Activated T-cell treated with anti-CD3 and anti-CD28 coated beads, Interleukin-2, amount 50 U/mL, for 4 hours (primary cell): ENCODE results near the gene UBE4B. TPM values are rescaled to one million over a fixed set of nuclear protein-coding genes. Genes with fewer than 3 reads are reported as not detected.
"Not testable (repeated sequence)": the region's sequence is repeated elsewhere in the genome, so short reads cannot be mapped to it uniquely, and the experiment has no call there.

Experiments
- ATAC-seq, 2 donors: fragments of 200-7000 bp; cut with Tn5 transposase; one replicate each; pipeline ENCODE4 v1.10.0; 2021
- DNase-seq: peaks from one replicate; pipeline ENCODE4 v3.0.0-alpha.2; 2020
- H3K27me3 Mint-ChIP-seq: one replicate; pipeline ENCODE4 v1.8.0; 2021; ENCODE audit warnings: low read depth, mixed read lengths
- H3K36me3 Mint-ChIP-seq: one replicate; pipeline ENCODE4 v1.8.0; 2022; ENCODE audit warnings: mixed read lengths; ENCODE audit not compliant: insufficient read depth
- H3K4me1 Mint-ChIP-seq: one replicate; pipeline ENCODE4 v1.8.0; 2021; ENCODE audit warnings: low read depth, mixed read lengths
- H3K4me3 Mint-ChIP-seq: one replicate; pipeline ENCODE4 v1.8.0; 2021; ENCODE audit warnings: mild to moderate bottlenecking, moderate library complexity, mixed read lengths
- H3K9me3 Mint-ChIP-seq: one replicate; pipeline ENCODE4 v1.8.0; 2021; ENCODE audit warnings: mixed read lengths
- total RNA-seq, 3 donors: library from RNA; stranded (reverse); gene quantifications; one replicate each; pipeline ENCODE4 v1.2.1, GENCODE V29; 2021

UBE4B gene
- total RNA-seq, 3 donors from 2014 or later = 31.5 to 35.9 (median 33.7) TPM

DNA sequence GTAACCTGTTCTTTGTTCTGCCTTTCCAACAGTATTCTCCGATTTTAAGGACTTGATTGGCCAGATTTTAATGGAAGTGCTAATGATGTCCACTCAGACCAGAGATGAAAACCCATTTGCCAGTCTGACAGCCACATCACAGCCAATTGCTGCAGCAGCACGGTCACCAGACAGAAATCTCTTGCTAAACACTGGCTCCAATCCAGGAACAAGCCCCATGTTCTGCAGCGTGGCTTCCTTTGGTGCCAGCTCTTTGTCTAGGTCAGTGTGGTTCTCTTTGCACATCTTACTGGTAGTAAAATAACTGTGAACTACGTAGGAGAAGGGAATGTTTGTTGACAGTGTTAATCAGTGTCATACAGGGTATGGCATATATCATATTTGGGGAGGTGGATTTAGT is 72.7 kb downstream of the UBE4B start:
- Mint-ChIP-seq H3K4me3 (no peak overlapping the region), H3K36me3 (peaks cover 41% of the 10 kb centered on the region), H3K4me1 (no peaks in the 10 kb centered on the region), H3K9me3 (no peaks in the 10 kb centered on the region), H3K27me3 (no peaks in the 10 kb centered on the region)
- DNase-seq (no peak), ATAC-seq (no peak)

- Mint-ChIP-seq H3K36me3 (peaks cover 45% of the 10 kb centered on the region), H3K4me3 (no peak overlapping the region), H3K4me1 (no peaks in the 10 kb centered on the region), H3K9me3 (no peaks in the 10 kb centered on the region), H3K27me3 (no peaks in the 10 kb centered on the region)
- DNase-seq (no peak), ATAC-seq (no peak)
Observed at GRCh38 chr1:10106241-10106640, 73.5 kb downstream of the UBE4B start.

GRCh38 chr1:10106756-10107475 is 74.2 kb downstream of the UBE4B start:
- no peaks in the 10 kb centered on the region for H3K9me3 Mint-ChIP-seq
- DNase-seq (no peak), ATAC-seq (no peak)
- no peak overlapping the region for H3K4me3 Mint-ChIP-seq
- peaks cover 47% of the 10 kb centered on the region for H3K36me3 Mint-ChIP-seq
- H3K27me3 Mint-ChIP-seq = no peaks in the 10 kb centered on the region
- no peaks in the 10 kb centered on the region for H3K4me1 Mint-ChIP-seq

GRCh38 chr1:10107476-10107847 is 74.7 kb downstream of the UBE4B start:
- H3K36me3 Mint-ChIP-seq = peaks cover 48% of the 10 kb centered on the region
- not testable (repeated sequence) for H3K4me3 Mint-ChIP-seq, H3K27me3 Mint-ChIP-seq, DNase-seq, H3K9me3 Mint-ChIP-seq, H3K4me1 Mint-ChIP-seq, ATAC-seq

- Mint-ChIP-seq H3K4me3 (no peak overlapping the region), H3K9me3 (no peaks in the 10 kb centered on the region), H3K27me3 (no peaks in the 10 kb centered on the region), H3K4me1 (no peaks in the 10 kb centered on the region), H3K36me3 (peaks cover 43% of the 10 kb centered on the region)
- DNase-seq = no peak
- no peak for ATAC-seq
Observed at GRCh38 chr1:10108134-10108663, 75.4 kb downstream of the UBE4B start.

DNA sequence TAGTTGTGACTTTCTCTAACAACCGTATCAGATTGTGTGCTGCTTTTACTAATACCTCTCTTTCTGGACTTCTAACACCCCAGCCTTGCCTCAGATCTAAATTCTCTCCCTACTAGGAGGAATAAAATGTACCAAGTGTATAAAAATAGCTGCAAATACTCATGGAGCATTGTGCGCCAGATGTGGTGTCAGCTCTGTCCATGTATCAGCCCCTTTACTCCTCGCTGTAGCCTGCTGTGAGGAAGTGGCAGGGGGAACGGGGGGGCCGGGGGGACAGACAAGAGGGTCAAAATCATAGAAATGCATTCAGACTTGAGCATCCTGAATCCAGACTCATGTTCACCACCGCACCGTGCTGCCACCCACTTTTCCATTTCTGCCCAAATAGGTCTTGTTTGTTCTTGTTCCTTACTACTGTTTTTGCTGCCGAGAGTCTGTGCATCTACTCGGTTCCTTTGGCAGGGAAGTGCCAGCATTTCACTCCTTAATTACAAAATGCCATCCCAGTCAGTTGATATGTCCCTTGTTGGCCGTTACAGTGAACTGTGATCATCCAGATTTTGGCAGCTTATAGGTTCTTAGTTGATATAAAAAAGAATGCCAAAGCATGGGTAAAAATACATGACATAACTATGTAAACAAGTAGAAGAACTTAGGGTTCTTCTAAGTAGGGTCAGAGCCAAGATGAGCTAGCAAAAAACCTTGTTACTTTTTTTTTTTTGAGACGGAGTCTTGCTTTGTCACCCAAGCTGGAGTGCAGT is 76.4 kb downstream of the UBE4B start:
- Mint-ChIP-seq H3K36me3 (peaks cover 40% of the 10 kb centered on the region), H3K27me3 (no peaks in the 10 kb centered on the region), H3K4me3 (no peak overlapping the region), H3K9me3 (no peaks in the 10 kb centered on the region), H3K4me1 (no peaks in the 10 kb centered on the region)
- ATAC-seq (no peak), DNase-seq (no peak)

GRCh38 chr1:10113501-10113900 is 80.7 kb downstream of the UBE4B start:
- ATAC-seq = no peak
- no peaks in the 10 kb centered on the region for H3K9me3 Mint-ChIP-seq
- H3K36me3 Mint-ChIP-seq = peaks cover 31% of the 10 kb centered on the region
- H3K27me3 Mint-ChIP-seq = no peaks in the 10 kb centered on the region
- no peak for DNase-seq
- no peaks in the 10 kb centered on the region for H3K4me1 Mint-ChIP-seq
- H3K4me3 Mint-ChIP-seq = no peak overlapping the region

DNA sequence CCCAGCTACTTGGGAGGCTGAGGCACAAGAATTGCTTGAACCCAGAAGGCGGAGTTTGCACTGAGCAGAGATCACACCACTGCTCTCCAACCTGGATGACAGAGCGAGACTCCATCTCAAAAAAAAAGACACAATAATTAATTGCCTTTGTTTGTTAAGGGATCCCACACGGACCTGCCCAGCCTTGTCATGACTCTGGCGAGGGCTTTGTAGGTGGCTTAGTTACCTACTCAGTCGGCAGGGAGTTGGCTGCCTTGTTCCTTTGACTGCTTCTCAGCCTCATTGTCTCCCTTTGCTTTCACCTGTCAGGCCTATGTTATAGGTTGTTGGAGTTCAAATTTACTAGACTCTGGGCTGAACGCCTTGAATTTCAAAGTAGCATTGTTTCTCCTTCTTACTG is 82.0 kb downstream of the UBE4B start:
- DNase-seq (no peak), ATAC-seq (no peak)
- Mint-ChIP-seq H3K4me3 (no peak overlapping the region), H3K36me3 (peaks cover 33% of the 10 kb centered on the region), H3K27me3 (no peaks in the 10 kb centered on the region), H3K9me3 (no peaks in the 10 kb centered on the region), H3K4me1 (no peaks in the 10 kb centered on the region)

- Mint-ChIP-seq H3K4me3 (no peak overlapping the region), H3K36me3 (peaks cover 27% of the 10 kb centered on the region), H3K4me1 (no peaks in the 10 kb centered on the region), H3K9me3 (no peaks in the 10 kb centered on the region), H3K27me3 (no peaks in the 10 kb centered on the region)
- DNase-seq (no peak), ATAC-seq (no peak)
Observed at GRCh38 chr1:10117132-10117531, 84.4 kb downstream of the UBE4B start.

DNA sequence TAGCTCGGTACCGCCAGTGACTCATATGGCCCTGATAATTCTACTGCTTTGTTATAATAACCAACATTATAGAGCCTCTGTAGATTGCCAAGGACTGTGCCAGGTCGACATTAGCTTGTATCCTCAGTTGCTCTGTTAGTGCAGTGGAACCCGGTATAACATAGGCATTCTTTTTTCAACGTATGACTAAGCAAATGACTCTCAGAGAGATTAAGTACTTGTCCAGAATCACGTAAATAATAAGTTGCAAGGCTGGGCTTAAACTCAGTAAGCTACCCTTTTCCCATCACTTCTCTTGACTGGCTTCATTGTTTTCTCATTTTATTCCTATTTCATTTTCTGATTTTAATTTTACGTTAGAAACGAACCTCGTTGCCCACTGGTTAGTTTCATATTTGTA is 85.1 kb downstream of the UBE4B start:
- Mint-ChIP-seq H3K36me3 (peaks cover 23% of the 10 kb centered on the region), H3K27me3 (no peaks in the 10 kb centered on the region), H3K4me1 (no peaks in the 10 kb centered on the region), H3K9me3 (no peaks in the 10 kb centered on the region), H3K4me3 (no peak overlapping the region)
- ATAC-seq = no peak
- DNase-seq = no peak

- Mint-ChIP-seq H3K4me1 (no peaks in the 10 kb centered on the region), H3K4me3 (no peak overlapping the region), H3K9me3 (no peaks in the 10 kb centered on the region), H3K36me3 (peaks cover 21% of the 10 kb centered on the region), H3K27me3 (no peaks in the 10 kb centered on the region)
- ATAC-seq (no peak), DNase-seq (no peak)
Observed at GRCh38 chr1:10121688-10122087, 88.9 kb downstream of the UBE4B start.

DNA sequence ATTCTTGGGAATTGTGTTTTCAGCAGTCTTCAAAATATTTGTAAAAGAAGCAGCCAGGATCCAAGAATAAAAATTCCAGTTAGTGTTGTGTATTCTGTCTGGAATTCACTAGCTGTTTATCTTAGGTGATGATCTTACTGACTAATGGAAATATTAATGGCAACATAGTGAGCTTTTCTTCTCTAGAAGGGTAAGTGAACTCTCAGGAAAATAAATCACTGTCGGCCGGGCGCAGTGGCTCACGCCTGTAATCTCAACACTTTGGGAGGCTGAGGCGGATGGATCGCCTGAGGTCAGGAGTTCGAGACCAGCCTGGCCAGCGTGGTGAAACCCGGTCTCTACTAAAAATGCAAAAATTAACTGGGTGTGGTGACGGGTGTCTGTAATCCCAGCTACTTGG is 90.2 kb downstream of the UBE4B start:
- ATAC-seq (no peak), DNase-seq (no peak)
- Mint-ChIP-seq H3K27me3 (no peaks in the 10 kb centered on the region), H3K9me3 (no peaks in the 10 kb centered on the region), H3K4me3 (no peak overlapping the region), H3K36me3 (peaks cover 20% of the 10 kb centered on the region), H3K4me1 (no peaks in the 10 kb centered on the region)

GRCh38 chr1:10128101-10128765 is 95.5 kb downstream of the UBE4B start:
- no peaks in the 10 kb centered on the region for H3K9me3 Mint-ChIP-seq
- no peaks in the 10 kb centered on the region for H3K4me1 Mint-ChIP-seq
- H3K4me3 Mint-ChIP-seq = no peak overlapping the region
- H3K27me3 Mint-ChIP-seq = no peaks in the 10 kb centered on the region
- ATAC-seq (no peak), DNase-seq (no peak)
- H3K36me3 Mint-ChIP-seq = peaks cover 28% of the 10 kb centered on the region

DNA sequence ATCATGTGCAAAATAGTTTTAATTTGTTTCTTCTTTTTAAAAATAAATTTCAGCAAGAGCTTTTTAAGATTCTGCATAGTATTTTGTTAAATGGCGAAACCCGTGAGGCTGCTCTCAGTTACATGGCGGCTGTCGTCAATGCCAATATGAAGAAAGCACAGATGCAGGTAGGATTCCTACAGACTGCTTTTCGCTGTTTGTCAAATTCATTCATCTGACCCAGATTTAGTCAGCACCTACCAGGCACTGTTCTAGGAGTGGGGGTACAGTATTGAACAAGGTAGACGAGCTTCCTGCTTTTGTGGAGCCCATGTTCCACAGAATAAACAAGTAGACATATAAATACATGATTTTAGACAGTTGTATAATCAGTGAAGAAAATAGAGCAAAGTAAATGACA is 99.6 kb downstream of the UBE4B start:
- Mint-ChIP-seq H3K27me3 (no peaks in the 10 kb centered on the region), H3K4me3 (no peak overlapping the region), H3K36me3 (peaks cover 33% of the 10 kb centered on the region), H3K9me3 (no peaks in the 10 kb centered on the region), H3K4me1 (no peaks in the 10 kb centered on the region)
- ATAC-seq (no peak), DNase-seq (no peak)
